Activated CD4-positive, alpha-beta T cell treated with anti-CD3 and anti-CD28 coated beads for 36 hours (primary cell): ENCODE data around the gene CASS4. TPM values are rescaled to one million over a fixed set of nuclear protein-coding genes. Genes with fewer than 3 reads are reported as not detected.

Source experiments
- ATAC-seq: fragments of 200-7000 bp; cut with Tn5 transposase; one replicate; pipeline ENCODE4 v1.10.0; 2021; ENCODE audit warnings: mild to moderate bottlenecking, moderate library complexity
- CTCF ChIA-PET: fragments of 350-600 bp; sonication (Branson Sonifier 250); formaldehyde crosslinking; loops from one replicate; lab custom pipeline; 2021; ENCODE audit warnings: antibody characterized with exemption; lab: Charles Lee
- POLR2A ChIA-PET: fragments of 350-600 bp; sonication (Branson Sonifier 250); formaldehyde crosslinking; loops from one replicate; lab custom pipeline; 2021; ENCODE audit warnings: antibody characterized with exemption, inconsistent platforms; lab: Charles Lee
- DNase-seq: peaks from one replicate; pipeline ENCODE4 v3.0.0-alpha.2; 2020
- H3K27ac Mint-ChIP-seq: one replicate; pipeline ENCODE4 v1.8.0; 2021; ENCODE audit warnings: mixed read lengths
- H3K27me3 Mint-ChIP-seq: one replicate; pipeline ENCODE4 v1.8.0; 2021; ENCODE audit warnings: mixed read lengths
- H3K36me3 Mint-ChIP-seq: one replicate; pipeline ENCODE4 v1.8.0; 2021; ENCODE audit warnings: low read depth, mixed read lengths
- H3K4me1 Mint-ChIP-seq: one replicate; pipeline ENCODE4 v1.8.0; 2021; ENCODE audit warnings: mixed read lengths
- H3K4me3 Mint-ChIP-seq: one replicate; pipeline ENCODE4 v1.8.0; 2021; ENCODE audit warnings: mild to moderate bottlenecking, moderate library complexity, mixed read lengths
- H3K9me3 Mint-ChIP-seq: one replicate; pipeline ENCODE4 v1.8.0; 2021; ENCODE audit warnings: low read depth, mixed read lengths
- intact Hi-C, 2 experiments: fragments of 100-400 bp; cut with DNase I in 1 of 2; cut with micrococcal nuclease in 1 of 2; formaldehyde crosslinking; loops; one replicate each; pipeline versions ENCODE4 v1.14.2 to v1.15.1; 2022 to 2024; cut with DNase I, micrococcal nuclease
- total RNA-seq, 2 experiments: library from RNA; stranded (reverse); gene quantifications; one replicate each; pipeline ENCODE4 v1.2.3, GENCODE V29; 2021

Gene CASS4
- total RNA-seq, 2 experiments from 2014 or later: 5.1 to 5.6 TPM

DNA sequence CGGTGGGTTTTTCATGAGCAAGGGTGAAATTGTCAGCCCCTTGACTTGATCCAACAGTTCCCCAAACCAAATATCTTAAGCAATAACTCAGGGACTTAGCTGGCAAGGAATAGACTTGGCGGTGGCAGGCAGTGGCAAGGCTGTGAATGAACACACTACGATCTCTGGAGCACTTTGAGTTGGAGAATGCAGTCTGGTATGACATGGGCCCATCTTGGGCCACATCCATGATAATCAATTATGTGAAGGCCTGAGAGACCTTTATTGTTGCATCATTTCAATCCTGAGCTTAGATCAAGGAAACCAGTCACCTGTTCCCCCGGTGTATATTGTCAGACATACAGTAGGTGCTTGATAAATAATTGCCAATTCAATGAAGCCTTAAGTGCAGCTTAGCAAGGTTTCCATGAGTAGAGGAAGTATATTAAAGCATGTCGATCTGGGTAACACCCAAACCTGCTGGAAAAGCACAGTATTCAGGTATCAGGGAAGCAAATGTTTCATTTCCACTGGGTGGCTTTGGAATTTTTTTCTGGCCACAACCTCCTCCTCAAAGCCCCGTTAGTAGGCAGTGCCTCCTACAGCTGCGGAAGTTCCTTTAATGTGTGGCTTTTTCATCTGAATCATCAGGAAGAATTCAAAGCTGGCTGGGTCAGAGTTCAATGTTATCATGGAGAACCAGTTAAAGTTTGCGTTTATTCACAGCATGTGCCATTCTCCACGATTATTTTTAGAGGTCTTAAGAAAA lies 10.2 kb downstream of the CASS4 start:
- ATAC-seq (no peak), DNase-seq (no peak)
- no peaks in the 10 kb centered on the region for H3K27me3 Mint-ChIP-seq
- peak overlapping the region; percentile 42 for H3K4me3 Mint-ChIP-seq
- ChIA-PET CTCF (interaction anchor here (0.7 to 2.5 kb wide), 6 partner anchors 10 to 42 kb away, joined by 3 to 14 read pairs (median 4); partner anchors contain the start of genes AURKA, CASS4 and CSTF1), POLR2A (no interaction called here)
- H3K27ac Mint-ChIP-seq: peak overlapping the region; percentile 85
- H3K36me3 Mint-ChIP-seq: peaks cover 11% of the 10 kb centered on the region
- no peaks in the 10 kb centered on the region for H3K9me3 Mint-ChIP-seq
- intact Hi-C loops: no loop called here
- H3K4me1 Mint-ChIP-seq: peaks cover 65% of the 10 kb centered on the region

DNA sequence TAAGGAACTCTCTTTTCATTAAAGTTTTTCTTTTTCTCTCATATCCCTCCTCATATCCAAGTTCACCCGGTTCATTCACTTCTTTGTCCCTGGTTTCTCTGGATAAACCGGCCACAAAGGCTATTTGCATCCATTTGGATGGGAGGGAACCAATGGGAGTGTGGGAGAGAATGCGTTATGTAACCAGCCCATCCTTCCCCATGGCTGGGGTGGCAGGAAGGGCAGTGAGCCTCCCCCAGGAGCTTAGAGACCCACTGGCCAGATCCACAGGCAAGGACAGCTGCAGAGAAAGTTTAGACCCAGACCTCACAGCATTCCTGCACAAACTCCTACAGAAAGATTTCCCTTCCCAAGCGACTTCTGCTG lies 10.7 kb downstream of the CASS4 start:
- Mint-ChIP-seq H3K9me3 (no peaks in the 10 kb centered on the region), H3K27ac (peak overlapping the region; percentile 85), H3K4me1 (peaks cover 61% of the 10 kb centered on the region), H3K4me3 (peak overlapping the region; percentile 42), H3K27me3 (no peaks in the 10 kb centered on the region), H3K36me3 (peaks cover 9% of the 10 kb centered on the region)
- no peak for ATAC-seq
- ChIA-PET CTCF (interaction anchor here (1.0 to 2.5 kb wide), 7 partner anchors 11 to 71 kb away, joined by 3 to 14 read pairs (median 3); partner anchors contain the start of gene CASS4), POLR2A (no interaction called here)
- intact Hi-C loops: no loop called here
- no peak for DNase-seq

DNA sequence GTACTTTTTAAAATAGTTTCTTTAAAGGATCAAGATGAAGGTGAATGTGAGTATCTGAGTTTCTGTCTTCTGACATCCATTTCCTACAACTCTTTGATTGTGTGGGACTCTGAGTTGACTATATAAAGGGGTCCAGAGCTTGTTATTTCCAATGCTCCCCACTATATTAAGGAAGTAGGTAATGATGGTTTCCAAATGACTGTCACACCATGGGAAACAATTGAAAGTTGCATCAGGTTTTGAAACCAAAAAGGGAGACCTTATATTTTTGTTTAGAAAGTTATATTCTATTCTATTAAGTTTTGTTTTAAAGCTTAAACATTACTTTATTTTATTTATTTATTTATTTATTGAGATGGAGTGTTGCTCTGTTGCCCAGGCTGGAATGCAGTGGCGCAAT lies 11.2 kb downstream of the CASS4 start:
- H3K4me1 Mint-ChIP-seq: peaks cover 61% of the 10 kb centered on the region
- peaks cover 6% of the 10 kb centered on the region for H3K36me3 Mint-ChIP-seq
- intact Hi-C loops: no loop called here
- DNase-seq (no peak), ATAC-seq (no peak)
- no peaks in the 10 kb centered on the region for H3K9me3 Mint-ChIP-seq
- CTCF ChIA-PET: interaction anchor here (1.0 to 1.7 kb wide), 8 partner anchors 10 to 71 kb away, joined by 3 to 6 read pairs (median 4); no protein-coding TSS in a partner anchor
- H3K4me3 Mint-ChIP-seq: no peak overlapping the region
- POLR2A ChIA-PET: no interaction called here
- peak overlapping the region; percentile 85 for H3K27ac Mint-ChIP-seq
- no peaks in the 10 kb centered on the region for H3K27me3 Mint-ChIP-seq

DNA sequence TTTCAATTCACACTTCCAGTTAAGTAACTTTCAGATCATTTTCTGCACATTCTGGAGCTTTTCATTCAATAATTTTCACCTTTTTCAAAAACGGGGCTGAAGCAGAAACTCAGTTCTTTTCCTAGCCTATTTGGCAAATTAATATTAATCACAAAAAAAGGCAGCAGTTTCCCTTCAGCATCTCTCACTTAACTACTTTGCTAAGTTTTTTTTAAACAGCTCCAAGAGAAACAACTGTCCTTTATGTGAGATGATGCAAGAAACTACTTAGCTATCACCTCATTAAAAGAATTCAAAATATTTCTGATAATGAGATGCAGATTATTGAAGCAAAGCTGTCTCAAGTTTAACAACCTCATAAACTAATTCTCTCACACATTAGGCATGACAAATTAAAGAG lies 11.8 kb downstream of the CASS4 start:
- peaks cover 3% of the 10 kb centered on the region for H3K36me3 Mint-ChIP-seq
- ChIA-PET CTCF (interaction anchor here (1.1 to 1.6 kb wide), 8 partner anchors 9 to 70 kb away, joined by 3 to 6 read pairs (median 4); partner anchors contain the start of genes AURKA, CASS4 and CSTF1), POLR2A (no interaction called here)
- no peaks in the 10 kb centered on the region for H3K27me3 Mint-ChIP-seq
- no peak for DNase-seq
- H3K4me1 Mint-ChIP-seq: peaks cover 61% of the 10 kb centered on the region
- H3K4me3 Mint-ChIP-seq: no peak overlapping the region
- no peak overlapping the region for H3K27ac Mint-ChIP-seq
- no peaks in the 10 kb centered on the region for H3K9me3 Mint-ChIP-seq
- intact Hi-C loops: no loop called here
- ATAC-seq: no peak

DNA sequence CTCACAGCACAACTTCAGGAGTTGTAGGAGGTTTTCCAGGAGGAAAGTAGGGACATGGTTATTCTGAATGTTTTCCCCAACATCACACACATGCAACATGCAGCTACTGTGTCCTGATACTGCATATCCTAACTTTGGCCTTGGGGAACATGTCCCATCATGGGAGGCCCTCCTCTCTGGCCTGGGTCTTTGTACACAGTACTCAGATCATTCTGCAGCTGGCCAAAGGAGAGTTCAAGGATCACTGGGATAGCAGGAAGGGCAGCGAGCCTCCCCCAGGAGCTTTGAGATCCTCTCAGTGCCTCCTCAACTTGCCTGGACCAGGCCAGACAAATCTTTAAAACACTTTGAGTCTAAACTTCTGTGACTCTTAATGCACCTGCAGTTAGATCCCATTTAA lies 12.9 kb downstream of the CASS4 start:
- no peak overlapping the region for H3K4me3 Mint-ChIP-seq
- H3K36me3 Mint-ChIP-seq: peaks cover 3% of the 10 kb centered on the region
- CTCF ChIA-PET: interaction anchor here (1.3 to 1.6 kb wide), 4 partner anchors 8 to 33 kb away, joined by 4 to 6 read pairs (median 4); partner anchors contain the start of genes AURKA, CASS4 and CSTF1
- intact Hi-C loops: no loop called here
- H3K4me1 Mint-ChIP-seq: peaks cover 65% of the 10 kb centered on the region
- H3K27ac Mint-ChIP-seq: peak overlapping the region; percentile 49
- no peak for DNase-seq
- ATAC-seq: no peak
- POLR2A ChIA-PET: interaction anchor here (0.6 kb wide), 1 partner anchor 43 kb away, joined by 3 read pairs; the partner anchor contains the start of gene RTF2
- H3K27me3 Mint-ChIP-seq: no peaks in the 10 kb centered on the region
- no peaks in the 10 kb centered on the region for H3K9me3 Mint-ChIP-seq

DNA sequence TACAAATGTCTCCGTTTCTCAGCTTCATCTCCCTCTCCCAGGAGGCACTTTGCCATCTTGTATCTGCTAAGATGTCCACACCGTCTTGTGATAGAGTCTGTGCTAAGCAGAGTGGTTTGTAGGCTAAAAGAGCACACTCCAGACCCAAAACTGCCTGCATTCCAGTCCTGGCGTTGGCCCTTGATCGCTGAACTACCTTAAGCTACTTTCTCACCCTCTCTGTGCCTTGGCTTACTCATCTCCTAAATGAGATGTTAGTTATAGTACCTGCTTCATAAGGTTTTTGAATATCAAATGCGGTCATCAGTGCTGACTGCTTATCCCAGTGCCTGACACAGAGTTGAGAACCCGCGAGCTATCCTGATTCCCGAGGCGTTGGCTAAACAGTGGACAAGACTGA lies 14.0 kb downstream of the CASS4 start:
- ATAC-seq (no peak), DNase-seq (no peak)
- H3K27me3 Mint-ChIP-seq: no peaks in the 10 kb centered on the region
- H3K4me3 Mint-ChIP-seq: no peak overlapping the region
- intact Hi-C loops: no loop called here
- ChIA-PET CTCF (interaction anchor here (0.5 to 1.7 kb wide), 3 partner anchors 8 to 957 kb away, joined by 3 to 4 read pairs (median 3); no protein-coding TSS in a partner anchor), POLR2A (interaction anchor here (1.6 kb wide), 1 partner anchor 13 kb away, joined by 3 read pairs; no protein-coding TSS in a partner anchor)
- no peaks in the 10 kb centered on the region for H3K9me3 Mint-ChIP-seq
- no peak overlapping the region for H3K27ac Mint-ChIP-seq
- H3K4me1 Mint-ChIP-seq: peaks cover 65% of the 10 kb centered on the region
- peaks cover 7% of the 10 kb centered on the region for H3K36me3 Mint-ChIP-seq

DNA sequence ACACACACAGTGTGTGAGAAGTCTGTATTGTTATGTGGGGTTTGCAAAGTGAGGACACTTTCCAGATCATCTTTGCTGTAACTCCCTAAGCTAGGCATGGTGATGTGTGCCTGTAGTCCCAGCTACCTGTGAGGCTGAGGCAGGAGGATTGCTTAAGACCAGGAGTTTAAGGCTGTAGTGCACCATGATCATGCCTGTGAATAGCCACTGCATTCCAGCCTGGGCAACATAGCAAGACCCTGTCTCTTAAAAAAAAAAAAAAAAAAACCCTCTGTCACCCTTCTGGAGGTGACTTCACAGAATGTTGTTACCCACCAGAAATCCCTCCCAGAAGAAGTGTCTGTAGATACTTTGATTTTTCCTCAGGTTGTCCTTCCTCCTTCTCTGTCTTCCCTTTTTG lies 14.9 kb downstream of the CASS4 start:
- no peaks in the 10 kb centered on the region for H3K9me3 Mint-ChIP-seq
- H3K4me3 Mint-ChIP-seq: no peak overlapping the region
- intact Hi-C loops: no loop called here
- DNase-seq (no peak), ATAC-seq (no peak)
- ChIA-PET CTCF (interaction anchor here (1.7 to 2.0 kb wide), 2 partner anchors 13 to 27 kb away, joined by 4 read pairs; no protein-coding TSS in a partner anchor), POLR2A (interaction anchor here (1.6 kb wide), 1 partner anchor 14 kb away, joined by 3 read pairs; no protein-coding TSS in a partner anchor)
- peaks cover 57% of the 10 kb centered on the region for H3K4me1 Mint-ChIP-seq
- H3K27me3 Mint-ChIP-seq: no peaks in the 10 kb centered on the region
- H3K27ac Mint-ChIP-seq: no peak overlapping the region
- peaks cover 7% of the 10 kb centered on the region for H3K36me3 Mint-ChIP-seq

DNA sequence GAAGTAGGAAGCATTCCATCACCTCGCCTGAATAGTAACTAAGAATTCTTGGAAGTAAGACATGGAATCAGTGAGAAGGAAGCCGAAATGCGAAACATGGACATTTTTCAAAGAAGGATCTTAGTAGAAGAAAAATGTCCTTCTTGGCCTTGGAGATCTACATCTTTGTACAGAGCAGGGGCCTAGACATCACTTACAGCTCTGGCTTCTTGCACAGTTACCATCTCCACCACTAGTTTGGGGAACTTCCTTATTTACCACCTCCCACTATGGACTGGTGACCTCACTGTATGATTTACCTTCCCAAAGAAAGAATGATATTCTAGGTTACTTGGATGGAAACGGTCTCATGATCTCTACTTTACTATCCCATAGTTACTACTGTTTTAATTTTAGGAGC lies 15.7 kb downstream of the CASS4 start:
- DNase-seq (no peak), ATAC-seq (no peak)
- Mint-ChIP-seq H3K27ac (no peak overlapping the region), H3K4me1 (peaks cover 49% of the 10 kb centered on the region), H3K36me3 (peaks cover 4% of the 10 kb centered on the region), H3K4me3 (no peak overlapping the region), H3K9me3 (no peaks in the 10 kb centered on the region), H3K27me3 (no peaks in the 10 kb centered on the region)
- ChIA-PET CTCF (interaction anchor here (0.6 to 2.0 kb wide), 5 partner anchors 8 to 84 kb away, joined by 3 to 6 read pairs (median 4); no protein-coding TSS in a partner anchor), POLR2A (interaction anchor here (0.5 kb wide), 1 partner anchor 16 kb away, joined by 4 read pairs; no protein-coding TSS in a partner anchor)
- intact Hi-C loops: no loop called here

DNA sequence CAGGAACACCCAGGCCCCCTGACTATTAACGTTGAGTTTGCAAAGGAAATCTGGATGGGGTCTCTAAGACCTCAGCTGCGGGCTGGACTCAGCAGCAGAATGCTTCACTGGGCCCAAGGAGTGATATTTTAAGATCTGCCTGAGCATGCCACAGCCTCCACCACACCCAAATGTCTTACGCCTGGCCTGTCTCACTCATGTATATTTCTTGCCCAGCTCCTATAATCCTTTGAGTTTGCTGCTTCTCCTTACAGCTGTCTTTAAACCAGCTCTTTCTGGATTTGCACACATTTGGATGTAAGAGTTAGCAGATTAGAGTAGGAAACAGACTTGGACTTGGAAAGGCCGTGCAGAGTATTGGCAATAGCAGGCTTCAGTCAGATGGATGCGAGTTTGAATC lies 16.4 kb downstream of the CASS4 start:
- ATAC-seq (no peak), DNase-seq (no peak)
- Mint-ChIP-seq H3K27me3 (no peaks in the 10 kb centered on the region), H3K9me3 (no peaks in the 10 kb centered on the region), H3K36me3 (peaks cover 4% of the 10 kb centered on the region), H3K27ac (peak overlapping the region; percentile 87), H3K4me3 (no peak overlapping the region), H3K4me1 (peaks cover 51% of the 10 kb centered on the region)
- intact Hi-C loops: no loop called here
- ChIA-PET POLR2A (interaction anchor here (0.5 kb wide), 1 partner anchor 17 kb away, joined by 4 read pairs; no protein-coding TSS in a partner anchor), CTCF (interaction anchor here (1.2 to 2.0 kb wide), 4 partner anchors 9 to 30 kb away, joined by 4 to 6 read pairs (median 4); no protein-coding TSS in a partner anchor)

DNA sequence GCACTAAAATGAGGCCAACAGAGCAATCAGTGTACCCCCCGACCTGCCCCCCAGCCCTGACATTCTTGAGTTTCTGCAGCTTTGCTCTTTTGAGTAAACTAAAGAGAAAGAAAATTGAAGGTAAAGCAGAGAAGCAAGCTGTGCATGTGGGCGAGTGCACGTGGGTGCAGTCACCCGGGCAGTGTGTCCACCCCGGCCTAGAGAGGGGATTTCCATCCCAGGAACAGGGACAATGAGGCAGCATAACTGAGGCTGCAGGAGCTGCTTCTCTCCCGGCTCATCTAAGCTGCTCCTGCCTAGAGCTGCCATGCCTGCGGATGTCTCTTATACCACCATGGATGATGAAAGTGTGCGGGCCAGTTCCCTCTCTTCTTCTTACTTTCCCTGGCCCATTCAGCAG lies 16.8 kb downstream of the CASS4 start:
- CTCF ChIA-PET: interaction anchor here (1.2 to 2.0 kb wide), 4 partner anchors 9 to 31 kb away, joined by 4 to 6 read pairs (median 4); no protein-coding TSS in a partner anchor
- intact Hi-C loops: no loop called here

DNA sequence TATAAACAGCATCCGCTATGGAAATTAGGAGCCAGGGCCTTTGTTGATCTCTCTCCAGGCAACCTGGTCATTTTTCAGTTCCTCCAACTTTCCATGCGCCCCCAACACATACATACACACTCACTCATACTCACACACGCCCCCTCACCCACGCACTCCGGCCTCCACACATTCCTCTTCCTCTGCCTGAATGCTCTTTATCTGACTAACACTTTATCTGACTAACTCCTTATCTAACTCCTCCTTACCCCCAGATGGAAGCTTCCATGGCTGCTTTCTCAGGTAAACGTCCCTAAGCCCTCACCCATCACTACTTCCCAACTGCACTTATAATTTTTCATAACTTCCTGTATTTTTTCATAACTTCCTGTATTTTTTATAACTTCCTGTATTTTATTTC lies 17.4 kb downstream of the CASS4 start:
- DNase-seq: peak; percentile 70
- POLR2A ChIA-PET: interaction anchor here (0.7 to 1.0 kb wide), 2 partner anchors 16 to 260 kb away, joined by 3 to 4 read pairs; no protein-coding TSS in a partner anchor

More for the DNA sequence above, 16.8 kb downstream of the CASS4 start:
- Mint-ChIP-seq H3K4me3 (peak overlapping the region; percentile 54), H3K4me1 (peaks cover 53% of the 10 kb centered on the region), H3K9me3 (no peaks in the 10 kb centered on the region), H3K27ac (peak overlapping the region; percentile 87), H3K36me3 (peaks cover 4% of the 10 kb centered on the region), H3K27me3 (no peaks in the 10 kb centered on the region)
- DNase-seq: no peak
- no peak for ATAC-seq
- POLR2A ChIA-PET: interaction anchor here (0.6 to 0.7 kb wide), 2 partner anchors 37 to 260 kb away, joined by 3 read pairs; partner anchors contain the start of gene AURKA

More for the DNA sequence above, 17.4 kb downstream of the CASS4 start:
- intact Hi-C loops: no loop called here
- H3K4me3 Mint-ChIP-seq: peak overlapping the region; percentile 54
- peak; percentile 63 for ATAC-seq
- no peaks in the 10 kb centered on the region for H3K9me3 Mint-ChIP-seq
- CTCF ChIA-PET: interaction anchor here (1.1 to 1.5 kb wide), 3 partner anchors 10 to 13 kb away, joined by 3 to 6 read pairs (median 3); no protein-coding TSS in a partner anchor
- H3K36me3 Mint-ChIP-seq: peaks cover 4% of the 10 kb centered on the region
- H3K27me3 Mint-ChIP-seq: no peaks in the 10 kb centered on the region
- H3K4me1 Mint-ChIP-seq: peaks cover 56% of the 10 kb centered on the region
- H3K27ac Mint-ChIP-seq: peak overlapping the region; percentile 87
